Femur (tissue), 1 donor: ENCODE results near the gene DUSP28.
A peak's percentile ranks its signal among the peaks of the same experiment; 100 is the strongest.

Experiments used
- DNase-seq: peaks from one replicate; pipeline ENCODE4 v3.0.0-alpha.2; 2017

The DUSP28 gene

GRCh38 chr2:240573516-240574385 is 13.6 kb downstream of the DUSP28 start:
- no peak for DNase-seq

DNA sequence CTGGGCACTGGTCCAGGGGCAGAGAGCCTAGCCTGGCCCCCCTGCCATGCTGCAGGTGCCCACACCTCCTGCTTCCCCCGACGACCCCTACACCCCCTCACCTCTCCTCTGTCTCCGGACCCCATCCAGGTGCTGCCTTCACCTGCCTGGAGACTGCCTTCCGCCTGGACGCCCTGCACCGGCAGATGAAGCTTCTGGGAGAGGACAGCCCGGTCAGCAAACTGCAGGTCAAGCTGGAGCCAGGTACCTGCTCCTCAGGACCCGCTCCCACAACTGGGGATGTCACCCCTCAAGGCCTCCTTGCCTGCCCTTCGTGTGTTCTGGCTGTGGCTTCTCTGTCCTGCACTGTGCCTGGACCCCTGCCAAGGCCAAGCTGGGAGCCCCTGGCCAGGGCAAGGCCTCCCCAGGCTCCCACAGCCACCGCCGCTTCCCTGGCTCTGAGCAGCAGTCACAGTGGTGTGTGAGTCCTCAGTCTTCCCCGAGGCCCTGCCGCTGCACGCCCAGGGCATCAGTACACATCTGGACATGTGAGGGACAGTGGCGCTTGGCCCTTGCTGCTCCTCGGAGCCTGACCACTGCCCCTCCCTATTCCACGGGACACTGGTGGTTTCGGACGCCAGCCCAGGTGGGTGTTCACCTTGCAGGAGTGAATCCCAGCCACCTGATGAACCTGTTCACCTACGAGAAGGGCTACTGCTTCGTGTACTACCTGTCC is 14.4 kb downstream of the DUSP28 start:
- no peak for DNase-seq

DNA sequence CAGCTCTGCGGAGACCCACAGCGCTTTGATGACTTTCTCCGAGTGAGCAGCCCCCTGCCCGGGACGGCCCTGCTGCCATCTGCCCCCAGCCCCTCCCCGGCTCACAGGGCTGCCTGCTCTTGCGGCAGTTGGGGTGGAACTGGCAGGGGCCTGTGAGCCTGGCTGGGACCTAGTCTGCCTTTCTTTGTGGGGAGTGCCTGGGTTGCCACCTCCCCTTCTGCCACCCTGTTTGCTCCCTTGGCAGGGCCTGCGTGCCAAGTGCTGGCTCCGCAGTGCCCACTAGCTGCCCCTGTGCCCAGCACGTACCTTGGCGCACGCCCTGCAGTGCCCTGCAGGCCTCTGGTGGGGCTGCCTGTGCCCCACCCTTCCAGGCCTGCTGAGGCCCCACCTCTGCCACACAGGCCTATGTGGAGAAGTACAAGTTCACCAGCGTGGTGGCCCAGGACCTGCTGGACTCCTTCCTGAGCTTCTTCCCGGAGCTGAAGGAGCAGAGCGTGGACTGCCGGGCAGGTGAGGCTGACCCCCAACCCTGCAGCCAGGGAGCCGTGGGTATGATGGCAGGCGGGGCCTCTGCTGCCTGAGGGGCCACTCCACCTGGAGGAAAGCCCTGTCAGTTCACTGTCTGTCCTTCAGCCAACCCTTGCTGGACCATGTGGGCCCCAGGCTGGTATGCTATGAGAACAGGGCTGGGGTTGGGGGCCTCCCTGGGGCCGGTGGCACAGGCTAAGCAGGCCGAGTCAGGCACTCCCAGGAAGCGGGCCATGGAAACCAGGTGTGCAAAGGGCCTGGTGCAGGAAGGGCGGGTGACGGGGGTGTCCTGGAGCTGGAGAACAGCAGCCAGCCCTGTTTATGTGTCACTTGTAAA is 15.2 kb downstream of the DUSP28 start:
- no peak for DNase-seq

DNA sequence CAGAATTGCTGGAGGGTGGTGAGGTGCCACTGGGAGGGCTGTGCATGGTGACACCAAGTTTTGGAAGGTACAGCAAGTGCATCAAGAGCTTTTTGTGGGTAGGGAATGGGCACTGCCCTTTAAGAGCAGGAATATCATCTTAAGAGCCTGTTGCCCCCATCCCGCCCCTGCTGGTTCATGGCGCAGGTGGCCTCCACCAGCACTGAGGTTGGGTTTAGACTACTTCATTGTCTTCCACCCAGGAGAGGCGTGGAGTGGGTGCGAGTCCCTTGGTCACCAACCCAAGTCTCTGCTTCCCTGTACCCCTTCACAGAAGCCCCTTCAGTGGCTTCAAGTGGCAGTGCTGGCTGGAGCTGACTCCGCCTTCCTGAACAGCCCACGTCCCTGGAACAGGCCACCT is 15.9 kb downstream of the DUSP28 start:
- no peak for DNase-seq

- no peak for DNase-seq
Observed at GRCh38 chr2:240576436-240577205, 16.5 kb downstream of the DUSP28 start.

- no peak for DNase-seq
Observed at GRCh38 chr2:240577281-240578109, 17.3 kb downstream of the DUSP28 start.

- no peak for DNase-seq
Observed at GRCh38 chr2:240578110-240578450, 17.9 kb downstream of the DUSP28 start.

GRCh38 chr2:240578488-240578887 is 18.3 kb downstream of the DUSP28 start:
- DNase-seq, result no peak

- DNase-seq, result no peak
Observed at GRCh38 chr2:240579071-240579762, 19.1 kb downstream of the DUSP28 start.

DNA sequence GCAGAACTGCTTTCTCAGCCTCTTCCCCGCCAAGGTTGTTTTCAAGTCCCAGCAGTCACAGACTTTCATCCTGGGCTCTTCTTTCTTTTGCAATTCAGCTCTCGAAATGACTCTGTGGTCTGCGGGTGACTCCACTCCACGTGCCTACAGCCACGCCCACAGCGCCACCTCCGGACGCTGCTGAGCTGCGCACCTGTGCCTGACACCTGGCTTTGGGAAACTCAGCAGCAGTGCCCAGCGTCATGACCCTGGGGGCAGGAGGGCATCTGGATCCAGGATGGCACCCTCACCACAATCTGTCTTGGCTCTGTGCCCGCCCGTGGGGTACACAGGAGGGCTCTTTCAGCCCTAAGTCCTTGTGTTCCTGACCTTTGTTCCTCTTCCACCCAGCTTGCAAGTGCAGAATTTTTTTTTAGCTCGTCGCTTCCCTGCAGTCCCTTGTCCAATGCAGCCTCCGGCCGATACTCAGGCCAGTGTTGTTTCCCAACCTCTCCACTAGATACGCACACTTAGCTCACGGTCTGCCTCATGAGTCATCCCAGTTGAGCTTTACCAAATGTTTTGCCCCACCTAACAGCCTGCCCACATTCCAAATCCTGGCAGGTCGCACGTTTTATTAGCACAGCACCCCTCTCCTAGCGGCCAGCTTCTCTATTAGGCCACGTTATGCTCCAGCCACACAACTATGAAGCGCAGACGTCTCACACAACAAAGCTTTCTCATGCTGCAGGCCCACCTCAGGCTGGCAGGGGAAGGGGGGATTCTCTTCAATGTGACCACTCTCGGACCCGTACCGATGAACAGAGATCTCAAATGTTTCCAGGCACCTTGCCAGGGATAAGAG is 19.8 kb downstream of the DUSP28 start:
- no peak for DNase-seq

DNA sequence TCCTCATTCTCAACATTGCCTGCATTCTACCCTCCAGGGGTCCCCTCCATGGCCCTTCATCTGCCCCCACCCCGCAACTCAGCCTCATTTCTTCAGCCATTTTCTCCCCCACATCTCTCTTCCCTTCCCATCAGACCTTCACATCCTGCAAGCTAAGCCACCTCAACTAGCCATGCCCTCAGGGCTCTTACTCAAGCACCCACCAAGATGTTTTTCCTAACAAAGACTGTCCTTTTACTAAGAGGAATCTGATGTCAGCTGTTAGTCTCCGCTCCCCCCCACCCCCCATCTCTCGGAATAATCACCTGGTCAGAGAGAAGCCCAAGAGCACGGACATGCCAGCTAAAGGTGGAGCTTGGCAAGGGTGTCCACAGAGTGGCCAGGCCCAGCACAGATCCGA is 21.7 kb downstream of the DUSP28 start:
- DNase-seq, result no peak

GRCh38 chr2:240582781-240583180 is 22.6 kb downstream of the DUSP28 start:
- no peak for DNase-seq

DNA sequence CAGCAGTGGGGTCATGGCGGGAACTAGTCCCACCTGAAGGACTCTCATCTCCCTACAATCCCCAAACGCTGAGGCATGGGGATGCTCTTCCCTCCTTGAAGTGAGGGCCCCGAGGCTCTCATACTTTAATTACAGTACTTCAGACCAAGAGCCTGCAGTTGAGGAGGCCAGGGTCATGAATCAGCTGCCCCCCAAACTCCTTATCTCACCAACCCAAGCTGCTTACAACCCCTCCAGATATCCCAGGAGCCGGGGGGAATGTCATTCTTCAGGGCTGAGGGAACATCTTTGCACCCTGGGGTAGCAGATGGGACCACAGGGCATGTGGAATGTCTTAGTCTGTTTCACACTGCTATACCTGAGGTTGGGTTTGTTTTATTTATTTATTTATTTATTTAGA is 23.6 kb downstream of the DUSP28 start:
- DNase-seq, result no peak

DNA sequence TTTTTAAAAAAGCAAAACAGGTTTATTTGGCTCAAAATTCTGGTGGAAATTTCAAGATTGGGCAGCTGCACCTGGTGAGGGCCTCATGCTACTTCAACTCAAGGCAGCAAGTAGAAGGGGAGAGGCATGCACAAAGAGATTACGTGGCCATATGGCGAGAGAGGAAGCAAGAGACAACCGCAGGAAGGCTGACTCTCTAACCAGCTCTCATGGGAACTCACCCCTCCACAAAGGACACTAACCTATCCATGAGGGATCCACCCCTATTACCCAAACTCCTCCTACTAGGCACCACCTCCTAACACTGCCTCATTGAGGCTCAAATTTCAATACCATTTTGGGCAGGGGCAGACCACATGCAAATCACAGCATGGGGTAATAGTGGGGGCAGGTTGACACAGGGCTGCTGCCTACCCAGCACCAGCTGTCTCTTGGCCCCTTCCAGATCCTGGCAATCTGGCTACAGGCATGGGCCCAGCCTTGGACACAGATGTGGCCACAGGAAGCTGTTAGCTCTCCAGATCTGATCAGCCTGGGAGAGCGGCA is 24.4 kb downstream of the DUSP28 start:
- DNase-seq, result no peak

- no peak for DNase-seq
Observed at GRCh38 chr2:240585101-240585500, 24.9 kb downstream of the DUSP28 start.

DNA sequence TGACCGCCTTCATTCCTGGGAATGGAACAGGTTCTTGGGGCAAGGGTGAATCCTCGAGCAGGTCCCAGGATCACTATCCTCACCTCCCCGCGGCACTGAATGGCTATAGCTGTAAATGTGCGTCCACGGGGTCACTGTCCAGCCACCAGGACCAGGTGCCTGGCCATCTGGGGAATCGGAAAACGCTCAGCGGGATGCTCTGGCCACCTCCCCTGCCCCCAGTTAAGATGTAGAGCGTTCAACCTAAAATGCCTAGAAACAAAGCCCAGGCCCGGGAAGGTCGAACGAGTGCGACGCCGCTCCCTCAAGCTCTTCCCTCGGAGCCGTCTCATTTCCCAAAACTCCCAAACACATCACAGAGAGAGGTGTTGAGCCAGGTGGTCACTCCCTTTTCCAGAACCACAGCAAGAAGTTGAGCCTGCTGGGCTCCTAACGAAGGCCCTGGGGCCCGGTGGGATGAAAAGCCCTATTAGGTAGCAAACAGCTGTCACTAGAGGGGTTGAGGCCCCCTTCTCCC is 25.6 kb downstream of the DUSP28 start:
- DNase-seq, result no peak

- peak; percentile 98 for DNase-seq
Observed at GRCh38 chr2:240586198-240586918, 26.2 kb downstream of the DUSP28 start, which contains the start of gene CAPN10. Gene CAPN10, plus strand, starts transcription at chr2:240586734. Its CDS starts 178 bp downstream, at chr2:240586912.

DNA sequence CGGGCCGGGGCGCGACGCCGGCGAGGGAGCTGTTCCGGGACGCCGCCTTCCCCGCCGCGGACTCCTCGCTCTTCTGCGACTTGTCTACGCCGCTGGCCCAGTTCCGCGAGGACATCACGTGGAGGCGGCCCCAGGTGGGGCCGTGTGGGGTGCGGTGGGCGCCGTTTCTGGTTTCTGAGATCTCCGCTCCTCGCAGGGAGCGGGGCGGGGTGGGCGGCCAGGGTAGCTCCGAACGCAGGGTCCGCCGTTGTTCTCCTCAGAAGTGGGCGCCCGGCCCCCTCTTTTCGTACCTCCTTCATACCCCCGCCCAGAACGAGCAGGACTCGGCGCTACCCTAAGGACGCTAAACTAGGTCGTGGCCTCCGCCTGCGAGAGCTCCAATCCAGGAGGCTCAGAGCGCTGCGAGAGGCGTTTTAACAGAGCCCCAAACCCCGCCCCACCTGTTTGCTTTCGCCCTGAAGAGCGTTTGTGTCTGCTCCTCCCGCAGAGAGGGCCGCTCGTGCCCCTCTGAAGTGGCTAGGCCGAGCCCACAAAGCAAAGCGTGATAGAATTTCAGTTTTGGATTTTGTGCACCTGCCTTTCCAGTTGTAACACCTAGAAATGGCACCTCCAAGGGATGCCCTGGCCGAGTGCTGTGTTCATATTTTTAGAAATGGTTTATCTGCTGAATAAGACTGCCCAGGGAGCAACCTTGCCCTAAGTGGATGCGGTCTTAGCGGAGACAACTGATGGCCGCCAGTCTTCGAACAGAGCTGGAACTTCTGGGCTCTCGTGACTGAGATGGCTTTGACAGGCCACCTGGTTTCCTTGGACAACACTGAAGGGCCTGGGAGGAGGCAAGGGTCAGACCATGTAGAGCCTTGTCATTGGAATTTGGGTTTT is 27.0 kb downstream of the DUSP28 start:
- no peak for DNase-seq
